HCT116 (cell line): ENCODE results near the gene CYSLTR1.

ENCODE experiments used
- CTCF ChIP-seq, 3 experiments: fragments of 200-600 bp in 1 of 3; sonication (generic) in 1 of 3; IDR thresholded peaks in 2 of 3; conservative IDR thresholded peaks in 1 of 3; 2 replicates each; pipeline ENCODE4 v1.5.1; 2012 to 2017; ENCODE audit warnings: low read depth in 2 of 3, low read length in 2 of 3, antibody characterized with exemption in 1 of 3, borderline replicate concordance in 1 of 3, control low read depth in 1 of 3, mild to moderate bottlenecking in 1 of 3, mixed read lengths in 1 of 3, mixed run types in 1 of 3, moderate library complexity in 1 of 3; ENCODE audit not compliant: insufficient read depth in 1 of 3
- EGR1 ChIP-seq: IDR thresholded peaks from 2 replicates; pipeline ENCODE4 v1.6.1; 2012; ENCODE audit warnings: low read depth
- EZH2 ChIP-seq: fragments of 200-600 bp; sonication (generic); IDR thresholded peaks from 2 replicates; pipeline ENCODE4 v1.6.1; 2017; ENCODE audit warnings: antibody characterized with exemption, mixed run types
- MAX ChIP-seq: IDR thresholded peaks from 2 replicates; pipeline ENCODE4 v1.6.1; 2012
- POLR2A ChIP-seq: IDR thresholded peaks from 2 replicates; pipeline ENCODE4 v1.7.0; 2011; ENCODE audit warnings: borderline replicate concordance; ENCODE audit not compliant: insufficient read depth, insufficient read length; ENCODE audit errors: extremely low read depth
- POLR2AphosphoS5 ChIP-seq: IDR thresholded peaks from 2 replicates; pipeline ENCODE4 v1.6.1; 2011; ENCODE audit warnings: mild to moderate bottlenecking, low read depth, low read length, moderate library complexity
- RAD21 ChIP-seq: IDR thresholded peaks from 2 replicates; pipeline ENCODE4 v1.6.1; 2012; ENCODE audit warnings: low read depth, mild to moderate bottlenecking
- REST ChIP-seq: IDR thresholded peaks from 2 replicates; pipeline ENCODE4 v1.6.1; 2012; ENCODE audit warnings: low read depth
- SIN3A ChIP-seq: IDR thresholded peaks from 2 replicates; pipeline ENCODE4 v1.6.1; 2012; ENCODE audit warnings: low read depth
- SP1 ChIP-seq: IDR thresholded peaks from 2 replicates; pipeline ENCODE4 v1.6.1; 2012; ENCODE audit warnings: low read depth
- YY1 ChIP-seq: IDR thresholded peaks from 2 replicates; pipeline ENCODE4 v1.6.1; 2011; ENCODE audit warnings: low read length, low read depth, moderate library complexity, mild to moderate bottlenecking; ENCODE audit not compliant: insufficient replicate concordance; ENCODE audit errors: extremely low read depth
- ZFX ChIP-seq: fragments of 450-650 bp; IDR thresholded peaks from 2 replicates; pipeline ENCODE4 v1.6.1; 2017

- no peak for TF ChIP-seq SP1
- no peak for TF ChIP-seq REST
- TF ChIP-seq EZH2 = no peak
- no peak for TF ChIP-seq POLR2AphosphoS5
- TF ChIP-seq RAD21 = no peak
- no peak for TF ChIP-seq POLR2A
- TF ChIP-seq CTCF (IDR thresholded peaks at IDR 0.05 in 2 of 3, conservative IDR thresholded peaks at IDR 0.05 in 1 of 3; ENCODE audit: borderline replicate concordance in 1 of 3, insufficient read depth in 1 of 3, low read depth in 2 of 3, low read length in 2 of 3) = no peak
- no peak for TF ChIP-seq MAX
- no peak for TF ChIP-seq ZFX
- no peak for TF ChIP-seq SIN3A
- no peak for TF ChIP-seq EGR1
- no peak for TF ChIP-seq YY1
Observed at GRCh38 chrX:78283511-78283910, 43.9 kb downstream of the CYSLTR1 start.
